PC-9 (cell line): ENCODE results near the gene CCAR1.

Experiments
- CTCF ChIP-seq: fragments of 200-600 bp; sonication (generic); conservative IDR thresholded peaks from 2 replicates; pipeline ENCODE4 v1.6.1; 2017; ENCODE audit warnings: mixed run types, antibody characterized with exemption, mild to moderate bottlenecking, moderate library complexity
- EZH2 ChIP-seq: fragments of 200-600 bp; sonication (generic); IDR thresholded peaks from 2 replicates; pipeline ENCODE4 v1.8.0; 2017; ENCODE audit warnings: antibody characterized with exemption, low read depth

- TF ChIP-seq CTCF = no peak
- TF ChIP-seq EZH2 = no peak
These were observed 69.4 kb downstream of the CCAR1 start for GRCh38 chr10:68790476-68790875.
